ENCODE results near the gene AEBP2. TPM values are rescaled to one million over a fixed set of nuclear protein-coding genes. Genes with fewer than 3 reads are reported as not detected.

Gene AEBP2
- total and polyA plus RNA-seq, 3 donors from 2014 or later: 30.8 to 62.0 (median 57.7) TPM

- intact Hi-C loops (cut with DNase I; ENCODE audit: low total_unique reads): no loop called here
- no peaks in the 10 kb centered on the region for H3K36me3 ChIP-seq (ENCODE audit: low read depth, missing control alignments)
- no peak overlapping the region for H3K27ac ChIP-seq
- no peak overlapping the region for H3K4me3 ChIP-seq
- TF ChIP-seq CTCF (IDR thresholded peaks at IDR 0.05) (no peak), POLR2A (IDR thresholded peaks at IDR 0.05) (no peak)
- no peak for DNase-seq
- H3K4me1 ChIP-seq: peaks cover 10% of the 10 kb centered on the region
- no peaks in the 10 kb centered on the region for H3K27me3 ChIP-seq
- H3K9me3 ChIP-seq: no peaks in the 10 kb centered on the region
- 77 to 99% methylated on average over 4 of the region's 4 CpGs for WGBS, 2 donors
These were observed 71.2 kb downstream of the AEBP2 start for GRCh38 chr12:19510461-19510860.

- 63 to 77% methylated on average over 5 of the region's 5 CpGs for WGBS, 2 donors
- no peak overlapping the region for H3K27ac ChIP-seq
These were observed 75.9 kb downstream of the AEBP2 start for GRCh38 chr12:19515179-19515578.

GRCh38 chr12:19517583-19517982 lies 78.3 kb downstream of the AEBP2 start:
- Histone ChIP-seq H3K36me3 (ENCODE audit: low read depth, missing control alignments) (no peaks in the 10 kb centered on the region), H3K4me3 (no peak overlapping the region), H3K4me1 (no peaks in the 10 kb centered on the region), H3K27ac (no peak overlapping the region), H3K27me3 (no peaks in the 10 kb centered on the region), H3K9me3 (no peaks in the 10 kb centered on the region)
- intact Hi-C loops (cut with DNase I; ENCODE audit: low total_unique reads): no loop called here
- DNase-seq: no peak
- 38 to 43% methylated on average over 1 of the region's 1 CpG for WGBS, 2 donors
- TF ChIP-seq CTCF (IDR thresholded peaks at IDR 0.05) (no peak), POLR2A (IDR thresholded peaks at IDR 0.05) (no peak)

More at GRCh38 chr12:19515179-19515578, 75.9 kb downstream of the AEBP2 start:
- intact Hi-C loops (cut with DNase I; ENCODE audit: low total_unique reads): no loop called here
- Histone ChIP-seq H3K4me1 (no peaks in the 10 kb centered on the region), H3K36me3 (ENCODE audit: low read depth, missing control alignments) (no peaks in the 10 kb centered on the region), H3K9me3 (no peaks in the 10 kb centered on the region), H3K27me3 (no peaks in the 10 kb centered on the region), H3K4me3 (no peak overlapping the region)
- no peak for DNase-seq
- TF ChIP-seq POLR2A (IDR thresholded peaks at IDR 0.05) (no peak), CTCF (IDR thresholded peaks at IDR 0.05) (no peak)

- DNase-seq: no peak
- no peaks in the 10 kb centered on the region for H3K4me1 ChIP-seq
- H3K4me3 ChIP-seq: no peak overlapping the region
- intact Hi-C loops (cut with DNase I; ENCODE audit: low total_unique reads): no loop called here
- no peaks in the 10 kb centered on the region for H3K36me3 ChIP-seq (ENCODE audit: low read depth, missing control alignments)
- no peaks in the 10 kb centered on the region for H3K27me3 ChIP-seq
- 67 to 70% methylated on average over 1 of the region's 1 CpG for WGBS, 2 donors
- no peaks in the 10 kb centered on the region for H3K9me3 ChIP-seq
- TF ChIP-seq CTCF (IDR thresholded peaks at IDR 0.05) (no peak), POLR2A (IDR thresholded peaks at IDR 0.05) (no peak)
- no peak overlapping the region for H3K27ac ChIP-seq
These were observed 78.9 kb downstream of the AEBP2 start for GRCh38 chr12:19518209-19518608.

DNA sequence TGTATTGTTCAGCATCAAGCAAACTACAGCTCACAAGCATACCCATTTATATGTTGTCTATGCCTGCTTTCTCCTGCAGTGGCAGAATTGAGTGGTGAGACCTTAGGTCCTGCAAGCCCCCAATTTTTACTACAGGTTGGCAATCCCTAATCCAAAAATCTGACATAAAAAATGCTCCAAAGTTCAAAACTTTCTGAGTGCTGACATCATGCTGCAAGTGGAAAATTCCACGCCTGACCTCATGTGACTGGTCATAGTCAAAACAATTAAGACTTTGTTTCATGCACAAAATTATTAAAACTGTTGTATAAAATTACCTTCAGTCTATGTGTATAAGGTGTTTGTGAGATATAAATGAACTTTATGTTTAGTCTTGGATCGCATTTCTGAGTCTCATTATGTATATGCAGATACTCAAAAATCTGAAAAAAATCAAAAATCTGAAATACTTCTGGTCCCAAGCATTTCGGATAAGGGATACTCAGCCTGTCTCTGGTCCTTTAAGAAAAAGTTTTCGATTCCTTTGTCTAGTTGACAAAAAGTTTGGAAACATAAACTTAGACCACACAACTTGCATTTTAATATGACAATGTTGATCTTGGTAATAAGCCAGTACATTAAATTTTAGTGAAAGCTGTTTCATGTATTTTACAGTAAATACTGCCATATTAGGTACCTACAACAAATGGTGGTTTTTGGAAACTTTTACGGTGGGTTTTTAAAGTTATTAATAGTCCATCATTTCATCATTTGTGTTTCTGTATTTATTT lies 81.5 kb downstream of the AEBP2 start:
- no peak for DNase-seq
- no peak overlapping the region for H3K27ac ChIP-seq
- intact Hi-C loops (cut with DNase I; ENCODE audit: low total_unique reads): no loop called here
- no peaks in the 10 kb centered on the region for H3K4me1 ChIP-seq
- H3K9me3 ChIP-seq: no peaks in the 10 kb centered on the region
- H3K36me3 ChIP-seq (ENCODE audit: low read depth, missing control alignments): no peaks in the 10 kb centered on the region
- H3K4me3 ChIP-seq: no peak overlapping the region
- WGBS, 2 donors: 70% methylated on average over 5 of the region's 5 CpGs
- no peak for TF ChIP-seq CTCF (IDR thresholded peaks at IDR 0.05)
- no peak for TF ChIP-seq POLR2A (IDR thresholded peaks at IDR 0.05)
- H3K27me3 ChIP-seq: no peaks in the 10 kb centered on the region

All from testis (tissue), 3 donors.